Activated CD4-positive, CD25-positive, alpha-beta regulatory T cell treated with anti-CD3 and anti-CD28 coated beads, Interleukin-2, amount 50 U/mL, for 24 hours (primary cell): Measurements from ENCODE around the gene KCNAB1.
"Not testable (repeated sequence)": the region's sequence is repeated elsewhere in the genome, so short reads cannot be mapped to it uniquely, and the experiment has no call there.

Experiments
- ATAC-seq, 2 donors: fragments of 150-1000 bp; cut with Tn5 transposase; one replicate each; pipeline ENCODE4 v1.10.0; 2021; ENCODE audit warnings: mild to moderate bottlenecking in 1 of 2, moderate library complexity in 1 of 2

Gene KCNAB1

DNA sequence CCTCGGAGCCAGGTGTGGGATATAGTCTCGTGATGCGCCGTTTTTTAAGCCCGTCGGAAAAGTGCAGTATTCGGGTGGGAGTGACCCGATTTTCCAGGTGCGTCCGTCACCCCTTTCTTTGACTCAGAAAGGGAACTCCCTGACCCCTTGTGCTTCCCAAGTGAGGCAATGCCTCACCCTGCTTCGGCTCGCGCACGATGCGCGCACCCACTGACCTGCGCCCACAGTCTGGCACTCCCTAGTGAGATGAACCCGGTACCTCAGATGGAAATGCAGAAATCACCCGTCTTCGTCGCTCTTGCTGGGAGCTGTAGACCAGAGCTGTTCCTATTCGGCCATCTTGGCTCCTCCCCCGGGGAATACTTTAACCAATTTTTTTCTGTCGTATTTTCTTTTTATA lies 164.3 kb downstream of the KCNAB1 start:
- not testable (repeated sequence) for ATAC-seq

- no peak for ATAC-seq
Observed at GRCh38 chr3:156285626-156286025, 165.2 kb downstream of the KCNAB1 start.

DNA sequence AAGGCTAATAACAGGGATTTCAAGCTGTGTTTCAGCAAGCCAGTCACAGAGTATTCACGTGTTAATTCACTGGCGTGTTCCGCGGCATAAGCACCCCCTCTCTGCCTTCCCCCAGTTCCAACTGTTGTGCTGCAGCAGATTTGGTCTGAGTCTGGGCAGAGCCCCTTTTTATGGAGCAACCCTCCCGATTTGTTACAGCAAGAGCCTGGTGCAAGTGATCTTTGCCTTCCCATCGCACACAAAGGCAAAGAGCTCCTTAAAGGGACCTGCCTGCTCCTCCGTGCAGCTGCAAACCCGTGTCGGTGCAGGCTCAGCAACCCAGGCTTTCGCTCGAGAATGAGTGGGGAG lies 170.5 kb downstream of the KCNAB1 start:
- no peak for ATAC-seq

DNA sequence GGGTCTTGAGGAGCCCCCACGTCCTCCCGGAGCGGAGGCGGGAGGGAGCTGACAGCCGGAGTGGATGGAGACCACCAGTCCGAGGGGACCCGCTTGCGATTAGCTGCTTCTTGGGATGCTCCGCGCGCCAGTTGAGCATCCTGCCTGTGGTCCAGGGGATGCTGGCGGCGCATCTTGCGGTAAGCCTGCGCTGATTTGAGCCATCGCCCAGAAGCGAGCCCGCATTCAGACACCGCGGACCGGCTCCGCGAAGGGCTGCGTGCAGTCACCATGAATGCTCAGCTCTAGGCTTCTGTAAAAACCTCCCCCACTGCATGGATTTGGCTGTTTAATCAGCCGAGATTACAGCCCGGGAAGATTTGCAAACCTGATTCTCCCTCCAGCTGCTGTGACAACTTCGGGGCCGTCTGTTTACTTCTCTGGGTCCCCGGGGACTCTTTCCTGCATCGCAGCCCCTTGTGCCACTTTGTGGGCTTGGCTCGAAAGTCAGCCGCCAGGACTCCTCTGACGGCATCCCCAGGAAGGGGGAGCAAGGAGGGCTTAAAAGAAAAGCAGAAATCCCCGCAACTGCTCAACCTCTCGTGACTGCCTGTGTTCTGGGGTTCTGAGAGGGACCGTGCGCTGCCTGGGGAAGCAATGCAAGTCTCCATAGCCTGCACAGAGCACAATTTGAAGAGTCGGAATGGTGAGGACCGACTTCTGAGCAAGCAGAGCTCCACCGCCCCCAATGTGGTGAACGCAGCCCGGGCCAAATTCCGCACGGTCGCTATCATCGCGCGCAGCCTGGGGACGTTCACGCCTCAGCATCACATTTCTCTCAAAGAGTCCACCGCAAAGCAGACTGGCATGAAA lies 171.1 kb downstream of the KCNAB1 start:
- ATAC-seq, result peak in 1 of 2 donors; percentile 32

- ATAC-seq, result no peak
Observed at GRCh38 chr3:156293566-156293965, 173.2 kb downstream of the KCNAB1 start.

DNA sequence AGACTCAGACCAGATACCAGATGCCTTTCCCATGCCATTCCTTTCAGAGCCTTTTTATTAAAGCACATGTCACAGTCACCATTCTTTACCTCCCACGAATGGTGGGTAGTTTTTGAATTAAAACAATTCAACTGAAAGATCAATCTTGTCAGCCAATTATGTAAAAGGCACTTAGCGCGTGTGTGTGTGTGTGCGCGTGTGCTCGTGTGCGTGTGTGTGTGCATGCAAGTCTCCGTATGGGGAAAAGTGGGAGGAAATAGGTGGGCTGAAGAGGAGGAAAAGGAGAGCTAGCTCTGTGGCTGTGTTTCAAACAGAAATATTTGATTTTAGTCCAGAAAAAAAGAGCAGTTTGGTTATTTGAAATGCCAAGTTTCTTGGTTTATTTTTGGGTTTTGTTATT lies 177.2 kb downstream of the KCNAB1 start:
- ATAC-seq, result no peak

DNA sequence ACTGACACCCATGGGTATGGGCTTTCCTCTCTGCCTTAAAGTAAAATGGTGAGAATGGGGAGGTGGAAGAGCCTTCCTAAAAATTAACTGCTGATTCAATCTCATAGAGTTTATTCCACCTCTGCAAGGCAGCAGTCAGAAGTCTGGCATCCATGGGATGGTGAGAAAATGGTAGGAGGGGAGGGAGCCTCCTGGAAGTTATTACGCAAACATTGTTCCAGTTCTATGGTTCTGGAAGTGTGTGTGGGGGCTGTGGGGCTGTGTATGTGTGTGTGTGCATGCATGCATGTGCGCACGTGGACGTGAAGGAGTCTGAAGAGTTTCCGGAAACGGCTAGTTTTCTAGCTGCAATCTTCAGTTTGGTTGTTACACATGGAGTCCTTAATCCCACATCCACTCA lies 177.6 kb downstream of the KCNAB1 start:
- no peak for ATAC-seq

GRCh38 chr3:156298938-156299337 lies 178.6 kb downstream of the KCNAB1 start:
- no peak for ATAC-seq

- no peak for ATAC-seq
Observed at GRCh38 chr3:156299569-156299968, 179.2 kb downstream of the KCNAB1 start.

- ATAC-seq, result no peak
Observed at GRCh38 chr3:156300371-156300770, 180.0 kb downstream of the KCNAB1 start.

GRCh38 chr3:156300929-156301840 lies 180.8 kb downstream of the KCNAB1 start:
- no peak for ATAC-seq

- no peak for ATAC-seq
Observed at GRCh38 chr3:156303001-156303707, 182.8 kb downstream of the KCNAB1 start.

- no peak for ATAC-seq
Observed at GRCh38 chr3:156304406-156304805, 184.0 kb downstream of the KCNAB1 start.

GRCh38 chr3:156305672-156306071 lies 185.3 kb downstream of the KCNAB1 start:
- ATAC-seq, result no peak

- ATAC-seq, result no peak
Observed at GRCh38 chr3:156307704-156308103, 187.3 kb downstream of the KCNAB1 start.

DNA sequence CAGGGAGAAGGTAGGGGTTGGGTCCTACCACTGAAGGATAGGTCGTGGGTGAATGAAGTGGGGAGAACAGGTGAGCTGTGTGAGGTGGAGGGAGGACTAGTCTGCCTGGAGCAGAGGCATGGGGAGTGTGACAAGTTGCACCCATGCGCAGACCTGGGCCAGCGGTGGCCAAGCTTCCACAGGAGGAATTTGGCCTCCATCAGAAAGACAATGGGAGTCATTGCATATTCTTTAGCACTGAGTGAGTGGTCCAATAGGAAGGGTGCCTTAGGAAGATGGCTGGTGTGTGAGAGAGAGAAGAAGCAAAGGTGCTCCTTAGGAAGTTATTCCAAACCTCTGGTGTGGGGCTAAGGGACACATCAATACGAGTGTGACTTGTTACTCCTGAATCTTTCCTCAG lies 191.1 kb downstream of the KCNAB1 start:
- ATAC-seq, result no peak

- ATAC-seq, result no peak
Observed at GRCh38 chr3:156311930-156312329, 191.6 kb downstream of the KCNAB1 start.

DNA sequence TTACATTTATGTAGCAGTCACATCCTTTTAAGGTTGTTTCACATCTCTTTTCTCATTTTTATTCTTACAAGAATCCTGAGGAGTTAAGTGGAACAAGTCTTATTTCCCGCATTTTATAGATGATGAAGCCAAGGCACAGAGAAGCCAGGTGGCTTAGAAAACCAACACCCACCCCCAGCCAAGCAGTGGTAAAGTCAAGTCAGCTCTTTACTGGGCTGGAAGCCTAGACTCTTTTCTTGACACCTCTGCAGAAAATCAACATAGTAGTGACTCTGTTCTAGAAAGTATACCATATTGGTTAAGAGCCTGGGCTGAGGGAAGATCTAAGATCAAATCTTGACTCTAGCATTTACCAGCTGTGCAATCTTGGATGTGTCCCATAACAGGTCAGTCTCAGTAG lies 195.7 kb downstream of the KCNAB1 start:
- no peak for ATAC-seq

- no peak for ATAC-seq
Observed at GRCh38 chr3:156317462-156318074, 197.2 kb downstream of the KCNAB1 start.

- no peak for ATAC-seq
Observed at GRCh38 chr3:156321945-156322344, 201.6 kb downstream of the KCNAB1 start.

GRCh38 chr3:156323466-156323865 lies 203.1 kb downstream of the KCNAB1 start:
- no peak for ATAC-seq

GRCh38 chr3:156330415-156330814 lies 210.0 kb downstream of the KCNAB1 start:
- no peak for ATAC-seq

DNA sequence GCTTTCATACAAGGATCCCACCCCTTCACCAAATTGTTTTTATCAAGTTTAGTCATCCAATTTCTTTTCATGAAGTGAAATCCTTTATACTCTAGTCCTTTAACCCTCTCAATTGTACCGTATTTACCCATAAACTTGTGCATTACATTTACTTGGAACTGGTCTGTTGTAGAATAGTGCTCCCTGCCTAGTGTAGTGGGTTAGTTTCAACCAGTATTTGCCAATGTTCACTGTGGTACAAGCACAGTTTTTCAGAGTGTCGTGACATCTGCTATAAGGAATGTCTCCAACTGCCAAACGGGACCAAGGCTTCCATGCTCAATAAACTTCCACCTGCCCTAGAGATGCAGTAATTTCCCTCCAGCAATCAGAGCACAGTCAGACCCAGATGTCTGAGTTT lies 211.9 kb downstream of the KCNAB1 start:
- no peak for ATAC-seq
